ENCODE measurements around the gene NOD1.

DNA sequence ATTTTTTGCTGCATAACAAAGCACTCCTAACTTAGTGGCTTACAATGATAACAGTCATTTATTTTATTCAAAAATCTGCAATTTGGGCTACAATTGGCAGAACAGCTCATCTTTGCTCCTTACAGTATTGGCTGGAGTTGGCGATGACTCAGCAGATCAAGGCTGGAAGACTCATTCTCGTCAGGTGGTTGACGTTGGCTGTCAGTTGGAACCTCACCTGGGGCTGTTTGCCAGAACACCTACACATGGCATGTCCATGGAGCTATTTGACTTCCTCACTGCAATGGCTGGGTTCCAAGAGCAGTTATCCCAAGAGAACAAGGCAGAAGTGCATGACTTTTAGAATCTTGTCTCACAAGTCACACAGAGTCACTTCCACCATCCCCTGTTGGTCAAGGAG lies 75.1 kb downstream of the NOD1 start:
- TF ChIP-seq CTCF (IDR thresholded peaks at IDR 0.05) = no peak
- no peak for TF ChIP-seq RAD21 (conservative IDR thresholded peaks at IDR 0.05 in 1 of 2, IDR thresholded peaks at IDR 0.05 in 1 of 2)
- TF ChIP-seq NPAS2 (CRISPR knock-in tag; IDR thresholded peaks at IDR 0.05; ENCODE audit: borderline replicate concordance) = no peak
- TF ChIP-seq, protein P1, sequence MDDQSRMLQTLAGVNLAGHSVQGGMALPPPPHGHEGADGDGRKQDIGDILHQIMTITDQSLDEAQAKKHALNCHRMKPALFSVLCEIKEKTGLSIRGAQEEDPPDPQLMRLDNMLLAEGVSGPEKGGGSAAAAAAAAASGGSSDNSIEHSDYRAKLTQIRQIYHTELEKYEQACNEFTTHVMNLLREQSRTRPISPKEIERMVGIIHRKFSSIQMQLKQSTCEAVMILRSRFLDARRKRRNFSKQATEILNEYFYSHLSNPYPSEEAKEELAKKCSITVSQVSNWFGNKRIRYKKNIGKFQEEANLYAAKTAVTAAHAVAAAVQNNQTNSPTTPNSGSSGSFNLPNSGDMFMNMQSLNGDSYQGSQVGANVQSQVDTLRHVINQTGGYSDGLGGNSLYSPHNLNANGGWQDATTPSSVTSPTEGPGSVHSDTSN (IDR thresholded peaks at IDR 0.05) = no peak
- no peak for TF ChIP-seq MAZ (IDR thresholded peaks at IDR 0.05; ENCODE audit: borderline replicate concordance, low read depth, low read length)
- no peak for TF ChIP-seq CEBPB (IDR thresholded peaks at IDR 0.05)
- no peak for TF ChIP-seq MYC (IDR thresholded peaks at IDR 0.05; ENCODE audit: borderline replicate concordance, low read length)
- TF ChIP-seq E2F6 (IDR thresholded peaks at IDR 0.05; ENCODE audit: borderline replicate concordance, low read depth) = no peak
- TF ChIP-seq ELK1 (IDR thresholded peaks at IDR 0.05; ENCODE audit: low read depth, low read length) = no peak
- no peak for TF ChIP-seq HMGXB4 (CRISPR knock-in tag; IDR thresholded peaks at IDR 0.05; ENCODE audit: borderline replicate concordance)
- no peak for TF ChIP-seq HOXA7 (CRISPR knock-in tag; IDR thresholded peaks at IDR 0.05)
- no peak for TF ChIP-seq SREBF2 (IDR thresholded peaks at IDR 0.05)
- TF ChIP-seq FOSB (CRISPR knock-in tag; IDR thresholded peaks at IDR 0.05) = no peak
- TF ChIP-seq SMC3 (IDR thresholded peaks at IDR 0.05) = no peak

Measured in A549 (cell line).